MG63 (cell line): Measurements from ENCODE around the gene GIPC2. TPM values are rescaled to one million over a fixed set of nuclear protein-coding genes. Genes with fewer than 3 reads are reported as not detected.
"Not testable (repeated sequence)": the region's sequence is repeated elsewhere in the genome, so short reads cannot be mapped to it uniquely, and the experiment has no call there.

Experiments used
- DNase-seq: peaks from one replicate; pipeline ENCODE4 v3.0.0-alpha.2; 2020
- H3K27me3 ChIP-seq: fragments of 250-450 bp; sonication (Bioruptor Pico); 2 replicates; pipeline ENCODE4 v1.5.1; 2020; ENCODE audit warnings: mild to moderate bottlenecking, moderate library complexity
- H3K36me3 ChIP-seq: fragments of 250-450 bp; sonication (Bioruptor Pico); 2 replicates; pipeline ENCODE4 v1.5.1; 2020; ENCODE audit warnings: mild to moderate bottlenecking, moderate library complexity
- H3K4me3 ChIP-seq: fragments of 250-450 bp; sonication (Bioruptor Pico); 2 replicates; pipeline ENCODE4 v1.5.1; 2020; ENCODE audit warnings: mild to moderate bottlenecking, moderate library complexity
- H3K9me3 ChIP-seq: fragments of 250-450 bp; sonication (Bioruptor Pico); 2 replicates; pipeline ENCODE4 v1.5.1; 2020; ENCODE audit warnings: mild to moderate bottlenecking, moderate library complexity
- total RNA-seq: library from RNA; depleted of rRNA; stranded (reverse); fragments of >200 nt; shearing (Covaris generic); gene quantifications from 2 replicates; pipeline ENCODE4 v1.2.3, GENCODE V29; 2014; ENCODE audit warnings: low replicate concordance

Gene GIPC2
- total RNA-seq, 1 experiment from 2014 or later, result 0.10 TPM

- no peaks in the 10 kb centered on the region for H3K27me3 ChIP-seq
- no peaks in the 10 kb centered on the region for H3K9me3 ChIP-seq
- DNase-seq, result no peak
- H3K36me3 ChIP-seq, result no peaks in the 10 kb centered on the region
- no peak overlapping the region for H3K4me3 ChIP-seq
Measured at GRCh38 chr1:78079580-78079979, 33.8 kb downstream of the GIPC2 start.

GRCh38 chr1:78080767-78081166, 35.0 kb downstream of the GIPC2 start:
- Histone ChIP-seq H3K27me3 (no peaks in the 10 kb centered on the region), H3K9me3 (0 out of 2 replicates have a peak, but pooled peaks cover 1% of the 10 kb centered on the region), H3K36me3 (no peaks in the 10 kb centered on the region), H3K4me3 (no peak overlapping the region)
- no peak for DNase-seq

GRCh38 chr1:78081980-78082860, 36.5 kb downstream of the GIPC2 start:
- no peaks in the 10 kb centered on the region for H3K27me3 ChIP-seq
- no peak for DNase-seq
- no peaks in the 10 kb centered on the region for H3K36me3 ChIP-seq
- peaks cover 14% of the 10 kb centered on the region for H3K9me3 ChIP-seq
- H3K4me3 ChIP-seq, result no peak overlapping the region

GRCh38 chr1:78084639-78085038, 38.9 kb downstream of the GIPC2 start:
- DNase-seq, H3K27me3 ChIP-seq, H3K4me3 ChIP-seq, H3K36me3 ChIP-seq: not testable (repeated sequence)
- H3K9me3 ChIP-seq, result peaks cover 20% of the 10 kb centered on the region

- Histone ChIP-seq H3K36me3 (no peaks in the 10 kb centered on the region), H3K27me3 (no peaks in the 10 kb centered on the region), H3K9me3 (peaks cover 20% of the 10 kb centered on the region), H3K4me3 (no peak overlapping the region)
- DNase-seq, result no peak
Measured at GRCh38 chr1:78086697-78087096, 40.9 kb downstream of the GIPC2 start.

GRCh38 chr1:78088015-78088414, 42.2 kb downstream of the GIPC2 start:
- no peaks in the 10 kb centered on the region for H3K27me3 ChIP-seq
- H3K9me3 ChIP-seq, result peaks cover 20% of the 10 kb centered on the region
- DNase-seq, result no peak
- no peak overlapping the region for H3K4me3 ChIP-seq
- H3K36me3 ChIP-seq, result no peaks in the 10 kb centered on the region

GRCh38 chr1:78088486-78088885, 42.7 kb downstream of the GIPC2 start:
- Histone ChIP-seq H3K4me3 (no peak overlapping the region), H3K27me3 (no peaks in the 10 kb centered on the region), H3K36me3 (no peaks in the 10 kb centered on the region), H3K9me3 (peaks cover 20% of the 10 kb centered on the region)
- no peak for DNase-seq

GRCh38 chr1:78089010-78089409, 43.2 kb downstream of the GIPC2 start:
- Histone ChIP-seq H3K9me3 (peaks cover 20% of the 10 kb centered on the region), H3K27me3 (no peaks in the 10 kb centered on the region), H3K36me3 (no peaks in the 10 kb centered on the region; the same call in 1 of the 2 replicates), H3K4me3 (no peak overlapping the region)
- no peak for DNase-seq

GRCh38 chr1:78090472-78091133, 44.8 kb downstream of the GIPC2 start:
- Histone ChIP-seq H3K27me3 (no peaks in the 10 kb centered on the region), H3K4me3 (no peak overlapping the region), H3K9me3 (peaks cover 18% of the 10 kb centered on the region), H3K36me3 (no peaks in the 10 kb centered on the region; the same call in 1 of the 2 replicates)
- DNase-seq, result no peak

GRCh38 chr1:78091215-78091813, 45.5 kb downstream of the GIPC2 start:
- H3K4me3 ChIP-seq, result no peak overlapping the region
- H3K36me3 ChIP-seq, result no peaks in the 10 kb centered on the region; the same call in 1 of the 2 replicates
- H3K27me3 ChIP-seq, result no peaks in the 10 kb centered on the region
- H3K9me3 ChIP-seq, result peaks cover 14% of the 10 kb centered on the region
- DNase-seq, result no peak

GRCh38 chr1:78091886-78092285, 46.1 kb downstream of the GIPC2 start:
- no peak for DNase-seq
- H3K4me3 ChIP-seq, result no peak overlapping the region
- H3K9me3 ChIP-seq, result peaks cover 8% of the 10 kb centered on the region
- H3K36me3 ChIP-seq, result no peaks in the 10 kb centered on the region; the same call in 1 of the 2 replicates
- H3K27me3 ChIP-seq, result no peaks in the 10 kb centered on the region

GRCh38 chr1:78092643-78093042, 46.9 kb downstream of the GIPC2 start:
- Histone ChIP-seq H3K36me3 (no peaks in the 10 kb centered on the region; the same call in 1 of the 2 replicates), H3K9me3 (peaks cover 2% of the 10 kb centered on the region; the same call in 1 of the 2 replicates), H3K4me3 (no peak overlapping the region), H3K27me3 (no peaks in the 10 kb centered on the region)
- DNase-seq, result peak; percentile 26

GRCh38 chr1:78093560-78093959, 47.8 kb downstream of the GIPC2 start:
- DNase-seq, result no peak

GRCh38 chr1:78094639-78095038, 48.9 kb downstream of the GIPC2 start:
- DNase-seq, result no peak
- Histone ChIP-seq H3K36me3 (no peaks in the 10 kb centered on the region; the same call in 1 of the 2 replicates), H3K4me3 (no peak overlapping the region), H3K27me3 (no peaks in the 10 kb centered on the region), H3K9me3 (no peaks in the 10 kb centered on the region)

More at GRCh38 chr1:78093560-78093959, 47.8 kb downstream of the GIPC2 start:
- Histone ChIP-seq H3K9me3 (no peaks in the 10 kb centered on the region), H3K4me3 (no peak overlapping the region), H3K27me3 (no peaks in the 10 kb centered on the region), H3K36me3 (no peaks in the 10 kb centered on the region; the same call in 1 of the 2 replicates)

- peak; percentile 51 for DNase-seq
- Histone ChIP-seq H3K4me3 (no peak overlapping the region), H3K36me3 (no peaks in the 10 kb centered on the region; the same call in 1 of the 2 replicates), H3K27me3 (no peaks in the 10 kb centered on the region), H3K9me3 (no peaks in the 10 kb centered on the region)
Measured at GRCh38 chr1:78095593-78095992, 49.8 kb downstream of the GIPC2 start.

GRCh38 chr1:78096017-78096416, 50.3 kb downstream of the GIPC2 start:
- no peak overlapping the region for H3K4me3 ChIP-seq
- H3K27me3 ChIP-seq, result no peaks in the 10 kb centered on the region
- no peaks in the 10 kb centered on the region; the same call in 1 of the 2 replicates for H3K36me3 ChIP-seq
- H3K9me3 ChIP-seq, result no peaks in the 10 kb centered on the region
- no peak for DNase-seq

GRCh38 chr1:78096976-78097375, 51.2 kb downstream of the GIPC2 start:
- Histone ChIP-seq H3K27me3 (no peaks in the 10 kb centered on the region), H3K9me3 (no peaks in the 10 kb centered on the region), H3K36me3 (no peaks in the 10 kb centered on the region; the same call in 1 of the 2 replicates), H3K4me3 (no peak overlapping the region)
- DNase-seq, result no peak
